HG03342 (cell line): ENCODE results near the gene SRRM4.

Experiments used
- ATAC-seq: cut with Tn5 transposase; IDR thresholded peaks from one replicate; pipeline ENCODE4 v1.9.1; 2021; ENCODE audit warnings: mild to moderate bottlenecking, moderate library complexity; ENCODE audit not compliant: unreplicated experiment

The SRRM4 gene

DNA sequence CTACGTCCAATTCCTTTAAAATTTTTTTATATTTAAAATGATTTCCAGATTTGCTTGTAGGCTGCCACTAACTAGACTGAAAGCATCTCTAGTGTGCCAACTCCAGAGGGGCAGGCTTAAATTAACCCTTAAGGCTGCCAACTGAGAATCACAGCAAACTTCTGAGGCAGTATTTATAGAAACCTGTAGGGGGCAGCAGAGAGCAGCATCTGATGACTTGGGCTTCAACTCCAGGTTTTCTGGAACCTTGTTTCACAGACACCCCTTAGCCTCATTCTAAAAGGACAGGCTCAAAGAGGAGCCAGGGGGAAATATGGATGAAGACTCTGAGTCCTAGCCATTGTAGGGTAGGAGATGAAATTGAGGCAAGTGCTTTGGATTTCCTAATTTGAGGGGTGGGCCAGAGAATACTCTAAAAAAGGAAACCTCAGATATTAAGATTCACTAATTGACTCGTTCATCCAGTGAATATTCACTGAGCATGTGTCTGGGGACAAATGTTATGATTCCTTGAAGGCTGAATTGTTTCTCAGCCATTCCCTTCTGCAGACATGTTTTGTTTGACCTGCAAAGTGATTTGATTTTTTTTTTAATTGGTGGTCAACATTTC, 134.1 kb downstream of the SRRM4 start:
- no peak for ATAC-seq

DNA sequence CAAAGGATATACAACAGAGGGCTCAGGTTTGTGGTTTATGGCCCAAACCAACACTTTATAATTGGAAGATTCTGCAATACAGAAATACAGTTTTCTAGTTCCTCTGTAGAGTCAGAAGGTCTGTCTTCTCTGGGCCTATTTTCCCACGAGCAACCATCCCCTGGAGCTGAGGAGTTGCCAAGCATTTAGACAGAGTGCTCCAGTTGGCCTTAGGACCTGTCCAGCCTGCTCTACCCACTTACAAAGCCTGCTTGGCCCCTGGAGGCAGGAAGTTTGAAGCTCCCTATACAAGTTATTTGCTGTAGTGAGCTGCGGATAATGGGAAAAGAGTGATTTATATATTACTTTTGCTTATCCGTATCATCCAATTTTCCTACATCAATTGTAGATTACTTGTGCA, 136.6 kb downstream of the SRRM4 start:
- no peak for ATAC-seq

DNA sequence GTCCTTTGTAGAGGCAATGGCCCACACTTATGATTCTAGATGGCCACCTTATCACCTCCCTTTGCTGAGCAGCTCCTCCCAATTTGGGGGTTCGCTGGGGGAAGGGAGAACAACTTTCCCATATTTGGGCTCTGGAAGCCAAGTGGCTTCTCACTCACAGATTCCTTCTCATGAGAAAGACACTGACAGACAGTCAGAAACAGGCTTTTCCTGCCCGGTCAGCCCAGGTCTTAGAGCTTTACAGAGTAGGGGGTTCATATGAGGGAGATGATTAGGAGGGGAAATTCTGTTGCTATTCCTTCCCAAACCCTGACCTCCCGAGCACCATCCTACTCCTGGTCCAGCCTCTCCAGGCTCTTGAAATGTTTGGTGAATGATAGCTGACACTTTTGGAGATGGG, 137.3 kb downstream of the SRRM4 start:
- ATAC-seq: no peak

GRCh38 chr12:119122047-119122446, 140.7 kb downstream of the SRRM4 start:
- ATAC-seq: no peak

DNA sequence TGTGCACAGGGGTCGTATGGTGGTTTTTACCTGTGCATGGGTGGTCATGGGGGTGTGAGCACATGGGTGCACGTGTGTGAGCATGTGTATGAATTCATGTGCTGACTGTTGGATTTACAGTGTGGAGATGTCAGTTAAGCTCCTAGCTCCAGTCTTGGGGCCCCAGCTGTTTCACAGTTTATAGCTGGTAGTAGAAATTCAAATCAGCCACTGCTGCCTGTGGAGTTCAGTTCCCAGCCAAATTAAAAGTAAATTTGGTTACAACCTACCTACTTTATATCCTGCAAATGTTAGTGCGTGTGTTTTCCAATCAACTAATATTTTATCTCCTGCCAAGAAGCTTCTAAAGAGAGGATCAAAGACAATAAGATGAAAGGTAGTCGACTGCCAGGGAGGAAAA, 141.4 kb downstream of the SRRM4 start:
- ATAC-seq: no peak

GRCh38 chr12:119128527-119128926, 147.2 kb downstream of the SRRM4 start:
- ATAC-seq: no peak

DNA sequence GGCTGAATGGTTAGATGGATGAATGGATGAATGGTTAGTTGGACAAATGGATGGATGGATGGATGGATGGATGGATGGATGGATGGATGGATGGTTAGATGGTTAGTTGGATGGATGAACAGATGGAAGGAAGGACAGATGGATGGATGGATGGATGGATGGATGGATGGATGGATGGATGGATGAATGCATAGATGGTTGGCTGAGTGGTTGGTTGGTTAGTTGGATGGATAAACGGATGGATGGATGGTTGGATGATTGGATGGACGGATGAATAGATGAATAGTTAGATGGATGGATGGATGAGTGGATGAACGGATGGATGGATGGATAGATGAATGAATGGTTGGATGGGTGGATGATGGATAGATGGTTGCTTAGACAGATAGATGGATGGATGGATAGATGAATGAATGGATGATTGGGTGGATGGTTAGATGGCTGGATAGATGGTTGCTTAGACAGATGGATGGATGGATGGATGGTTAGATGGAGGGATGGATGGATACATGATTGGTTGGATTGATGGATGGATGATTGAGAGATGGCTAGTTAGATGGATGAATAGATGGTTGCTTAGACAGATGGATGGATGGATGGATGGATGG, 148.6 kb downstream of the SRRM4 start:
- no peak for ATAC-seq

DNA sequence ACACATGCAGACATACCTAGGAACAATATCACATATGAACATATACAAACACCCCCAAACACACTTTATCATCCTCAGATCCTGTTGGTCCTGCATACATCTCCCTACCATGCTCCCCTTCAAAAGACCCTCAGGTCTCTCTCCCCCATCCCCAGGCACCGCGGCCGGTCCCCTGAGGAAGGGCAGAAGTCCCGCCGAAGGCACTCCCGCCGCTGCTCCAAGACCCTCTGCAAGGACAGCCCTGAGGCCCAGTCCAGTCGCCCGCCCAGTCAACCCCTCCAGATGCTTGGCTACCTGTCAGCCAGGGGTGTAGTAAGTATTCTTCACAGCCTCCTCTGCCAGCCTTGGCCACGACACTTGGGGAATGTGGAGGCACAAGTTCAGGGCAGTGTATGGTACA, 149.2 kb downstream of the SRRM4 start:
- ATAC-seq: no peak

DNA sequence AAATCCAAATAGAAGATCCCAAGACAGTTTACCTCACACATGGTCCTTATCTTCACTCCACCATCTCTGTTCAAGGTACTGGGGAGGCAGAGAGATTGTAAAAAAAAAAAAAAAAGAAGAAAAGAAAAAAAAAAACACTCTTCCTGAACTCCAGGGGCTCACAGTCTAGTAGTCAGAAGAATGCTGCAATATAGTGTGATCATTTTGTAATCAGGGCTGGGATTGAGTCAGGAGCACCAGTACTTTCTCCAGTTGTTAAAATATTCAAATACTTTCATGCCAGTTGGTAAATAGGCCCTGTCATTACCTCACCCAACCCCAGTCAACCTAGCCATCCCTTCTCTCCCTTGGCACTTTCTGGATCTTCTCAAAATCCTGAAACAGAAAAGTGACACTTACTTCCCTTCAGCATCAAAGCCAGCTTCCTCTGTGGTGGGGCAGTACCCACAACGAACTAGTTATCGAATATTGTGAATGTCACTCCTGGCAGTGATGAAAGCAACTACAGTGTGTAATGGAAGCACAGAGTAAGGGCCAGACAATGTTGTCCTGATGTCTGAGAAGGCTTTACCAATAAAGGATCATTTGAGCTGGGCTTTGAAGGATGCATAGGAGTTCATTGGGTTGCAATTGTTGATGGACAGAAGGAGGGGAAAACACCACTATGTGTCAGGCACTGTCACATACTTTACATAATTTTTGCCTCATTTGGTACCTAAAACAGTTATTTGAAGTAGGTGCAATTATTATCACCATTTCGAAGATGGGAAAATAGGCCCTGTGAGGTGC, 153.1 kb downstream of the SRRM4 start:
- no peak for ATAC-seq

- no peak for ATAC-seq
Observed at GRCh38 chr12:119136811-119137410, 155.6 kb downstream of the SRRM4 start.

- no peak for ATAC-seq
Observed at GRCh38 chr12:119139448-119139847, 158.1 kb downstream of the SRRM4 start.

GRCh38 chr12:119145367-119145766, 164.0 kb downstream of the SRRM4 start:
- no peak for ATAC-seq

DNA sequence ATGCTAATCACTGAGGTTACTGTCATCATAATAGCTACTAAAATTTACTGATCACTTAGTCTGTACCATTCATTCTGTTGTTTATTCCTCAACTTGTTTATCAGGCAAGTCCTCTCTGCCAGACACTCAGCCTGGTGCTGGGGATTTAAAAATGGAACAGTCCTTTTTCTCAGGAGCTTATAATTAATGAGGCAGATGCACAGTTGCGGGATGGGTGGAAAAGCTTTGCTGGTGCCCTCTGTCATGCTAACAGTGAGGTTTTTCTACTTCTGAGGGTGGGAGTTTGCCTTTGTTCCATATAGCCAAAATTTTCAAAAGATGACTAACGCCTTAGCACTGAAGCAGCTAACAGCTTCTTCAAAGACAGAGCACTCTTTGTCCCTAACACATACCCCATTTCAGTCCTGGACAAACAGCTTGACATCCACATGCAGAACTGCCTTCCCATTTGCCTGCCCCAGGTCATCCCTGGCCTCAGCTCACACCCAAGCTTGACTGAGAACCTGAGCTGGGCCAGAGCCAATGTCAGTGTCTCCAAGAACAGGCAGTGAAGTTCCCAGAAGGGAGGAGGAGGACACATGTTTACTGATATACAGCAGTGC, 166.6 kb downstream of the SRRM4 start:
- ATAC-seq: no peak

GRCh38 chr12:119149270-119149669, 167.9 kb downstream of the SRRM4 start:
- ATAC-seq: no peak

DNA sequence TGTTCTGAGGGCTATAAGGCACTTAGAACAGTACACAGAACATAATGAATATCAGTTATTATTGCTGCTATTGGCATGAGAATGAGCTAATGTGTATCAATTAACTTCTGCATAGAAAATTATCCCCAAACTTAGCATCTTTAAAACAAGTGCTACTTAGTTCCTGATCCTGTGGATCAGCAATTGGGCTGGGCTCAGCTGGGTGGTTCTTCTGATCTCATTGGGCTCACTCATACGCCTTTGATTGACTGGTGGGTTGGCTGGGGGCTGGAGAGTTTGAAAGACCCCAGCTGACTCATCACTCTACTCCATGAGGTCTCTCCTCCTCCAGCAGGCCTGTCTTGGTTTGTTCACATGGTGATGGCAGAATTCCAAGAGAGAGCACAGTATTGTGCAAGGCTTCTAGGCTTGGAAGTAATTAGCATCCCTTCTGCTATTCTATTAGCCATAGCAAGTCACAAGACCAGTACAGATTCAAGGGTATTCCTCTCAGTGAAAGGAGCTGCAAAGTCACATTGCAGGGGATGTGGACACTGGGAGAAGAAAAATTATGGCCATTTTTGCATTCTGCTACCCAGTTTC, 170.2 kb downstream of the SRRM4 start:
- no peak for ATAC-seq

DNA sequence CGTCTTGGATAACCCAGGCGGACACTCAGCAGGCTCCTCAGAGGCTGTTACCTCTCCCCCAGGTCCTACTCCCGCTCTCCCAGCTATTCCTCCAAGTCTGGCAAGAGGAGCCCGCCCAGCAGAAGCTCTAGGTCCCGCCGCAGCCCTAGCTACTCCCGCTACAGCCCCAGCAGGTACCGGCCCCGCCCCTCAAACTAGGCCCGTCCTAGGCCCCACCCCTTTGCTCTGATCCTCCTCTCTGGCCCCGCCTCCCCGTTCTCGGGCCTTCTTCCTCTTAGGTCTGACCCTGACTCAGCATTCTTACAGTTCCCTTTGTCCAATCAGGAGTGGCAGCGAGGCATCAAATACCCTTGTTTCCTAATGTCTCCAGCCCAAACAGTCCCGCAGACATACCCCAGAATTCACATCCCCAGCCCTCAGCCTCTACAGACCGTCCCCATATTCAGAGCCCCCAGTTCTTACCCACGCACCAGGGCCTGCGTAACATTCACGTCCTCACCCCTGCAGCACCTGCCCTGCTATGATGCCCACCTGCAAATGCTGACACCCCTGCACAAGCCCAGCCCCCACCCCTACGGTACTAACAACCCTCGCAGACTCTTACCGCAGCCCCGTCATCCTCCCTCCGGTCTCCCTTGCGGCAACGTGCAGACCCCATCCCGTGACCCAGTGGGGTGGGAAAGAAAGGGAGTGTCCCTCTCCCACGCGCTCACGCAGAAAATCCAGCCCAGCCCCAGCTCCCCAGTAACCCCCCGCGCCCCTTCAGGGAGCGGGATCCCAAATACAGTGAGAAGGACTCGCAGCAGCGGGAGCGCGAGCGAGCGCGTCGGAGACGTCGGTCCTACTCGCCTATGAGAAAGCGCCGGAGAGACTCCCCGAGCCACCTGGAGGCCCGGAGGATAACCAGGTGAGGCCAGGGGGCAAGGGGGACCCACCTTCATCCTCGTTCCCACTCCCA, 172.4 kb downstream of the SRRM4 start:
- ATAC-seq: no peak

DNA sequence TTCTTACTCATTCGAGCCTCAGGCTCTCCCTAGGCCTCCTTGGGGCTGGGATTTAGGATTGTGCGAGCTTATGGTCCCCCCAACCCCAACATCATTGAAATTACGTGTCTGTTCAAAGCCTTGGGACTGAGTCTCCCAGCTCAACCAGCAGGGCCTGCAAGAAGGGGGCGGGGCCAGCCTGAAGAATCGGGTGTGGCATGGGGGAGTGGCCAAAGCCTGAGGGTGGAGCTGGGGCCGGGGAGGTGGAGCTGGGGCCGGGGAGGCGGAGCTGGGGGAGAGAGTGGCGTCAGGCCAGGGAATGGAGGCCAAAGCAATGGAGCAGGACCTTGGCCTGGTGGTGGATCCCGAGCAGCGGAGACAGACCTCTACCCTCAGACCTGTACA, 173.1 kb downstream of the SRRM4 start:
- no peak for ATAC-seq

GRCh38 chr12:119156401-119157044, 175.2 kb downstream of the SRRM4 start:
- ATAC-seq: no peak

DNA sequence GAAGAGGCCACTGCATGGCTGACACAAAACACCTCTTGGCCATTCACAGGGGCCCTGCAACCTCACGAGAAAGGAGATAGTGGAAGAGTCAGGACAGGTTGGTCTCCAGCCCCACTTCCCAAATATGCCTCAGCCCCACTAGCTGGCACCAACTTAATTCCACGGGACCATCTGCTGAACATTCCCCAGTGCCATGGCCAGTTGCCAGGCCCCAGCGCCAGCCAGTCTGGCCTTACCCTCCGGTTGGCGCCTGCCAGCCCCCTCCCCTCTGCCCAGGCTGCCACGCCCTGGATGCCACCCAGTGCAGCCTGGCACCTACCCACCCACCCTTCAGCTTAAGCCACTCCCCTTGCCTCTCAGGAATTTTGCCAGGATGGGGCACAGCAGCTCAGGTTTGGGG, 176.2 kb downstream of the SRRM4 start:
- ATAC-seq: no peak

DNA sequence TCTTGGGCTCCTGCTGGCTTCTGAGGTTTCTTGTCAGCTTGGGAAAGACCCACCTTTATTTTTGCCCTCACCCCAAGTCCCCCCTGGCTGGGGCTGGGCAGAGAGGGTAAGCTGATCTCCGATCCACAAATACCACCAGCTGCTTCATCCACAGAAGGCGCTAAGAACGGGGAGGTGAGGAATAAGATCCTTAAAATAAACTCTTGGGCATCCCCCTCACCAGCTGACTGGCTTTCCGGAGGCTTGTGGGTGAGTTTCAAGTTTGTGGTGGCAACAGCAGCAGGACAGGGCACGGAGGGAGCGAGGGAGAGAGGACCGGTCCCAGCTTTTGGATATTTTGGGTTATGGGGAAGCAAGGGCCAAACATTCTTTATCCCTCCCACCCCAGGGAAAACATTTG, 176.6 kb downstream of the SRRM4 start:
- ATAC-seq: no peak
